ENCODE data around the gene CRYBG2. TPM values are rescaled to one million over a fixed set of nuclear protein-coding genes. Genes with fewer than 3 reads are reported as not detected.
A peak's percentile ranks its signal among the peaks of the same experiment; 100 is the strongest.

The CRYBG2 gene
- total RNA-seq, 1 donor from 2014 or later, result 0.27 TPM

GRCh38 chr1:26280333-26281042 is 73.4 kb downstream of the CRYBG2 start:
- POLR2A ChIA-PET, result interaction anchor here (0.6 to 21.5 kb wide), 7 partner anchors 9 to 1296 kb away, joined by 3 to 1638 read pairs (median 7); partner anchors contain the start of genes CD52, CEP85 and UBXN11
- TF ChIP-seq, protein P1, sequence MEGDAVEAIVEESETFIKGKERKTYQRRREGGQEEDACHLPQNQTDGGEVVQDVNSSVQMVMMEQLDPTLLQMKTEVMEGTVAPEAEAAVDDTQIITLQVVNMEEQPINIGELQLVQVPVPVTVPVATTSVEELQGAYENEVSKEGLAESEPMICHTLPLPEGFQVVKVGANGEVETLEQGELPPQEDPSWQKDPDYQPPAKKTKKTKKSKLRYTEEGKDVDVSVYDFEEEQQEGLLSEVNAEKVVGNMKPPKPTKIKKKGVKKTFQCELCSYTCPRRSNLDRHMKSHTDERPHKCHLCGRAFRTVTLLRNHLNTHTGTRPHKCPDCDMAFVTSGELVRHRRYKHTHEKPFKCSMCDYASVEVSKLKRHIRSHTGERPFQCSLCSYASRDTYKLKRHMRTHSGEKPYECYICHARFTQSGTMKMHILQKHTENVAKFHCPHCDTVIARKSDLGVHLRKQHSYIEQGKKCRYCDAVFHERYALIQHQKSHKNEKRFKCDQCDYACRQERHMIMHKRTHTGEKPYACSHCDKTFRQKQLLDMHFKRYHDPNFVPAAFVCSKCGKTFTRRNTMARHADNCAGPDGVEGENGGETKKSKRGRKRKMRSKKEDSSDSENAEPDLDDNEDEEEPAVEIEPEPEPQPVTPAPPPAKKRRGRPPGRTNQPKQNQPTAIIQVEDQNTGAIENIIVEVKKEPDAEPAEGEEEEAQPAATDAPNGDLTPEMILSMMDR (IDR thresholded peaks at IDR 0.05), result no peak
- H3K27me3 Mint-ChIP-seq, result no peaks in the 10 kb centered on the region
- H3K36me3 Mint-ChIP-seq (ENCODE audit: low read depth), result peaks cover 46% of the 10 kb centered on the region
- intact Hi-C loops (cut with micrococcal nuclease), result loop anchor here (10.0 kb wide), 1 partner anchor 1084 kb away; the partner anchor contains the start of gene MAP3K6
- ATAC-seq (ENCODE audit: low read depth), result no peak
- DNase-seq, result no peak
- H3K9me3 Mint-ChIP-seq, result no peaks in the 10 kb centered on the region
- CTCF ChIA-PET, result interaction anchor here (1.4 to 9.3 kb wide), 2 partner anchors 8 to 39 kb away, joined by 8 to 240 read pairs; partner anchors contain the start of gene CD52
- peaks cover 83% of the 10 kb centered on the region for H3K4me1 Mint-ChIP-seq
- H3K27ac Mint-ChIP-seq, result peak overlapping the region; percentile 85
- H3K4me3 Mint-ChIP-seq, result peak overlapping the region; percentile 88

DNA sequence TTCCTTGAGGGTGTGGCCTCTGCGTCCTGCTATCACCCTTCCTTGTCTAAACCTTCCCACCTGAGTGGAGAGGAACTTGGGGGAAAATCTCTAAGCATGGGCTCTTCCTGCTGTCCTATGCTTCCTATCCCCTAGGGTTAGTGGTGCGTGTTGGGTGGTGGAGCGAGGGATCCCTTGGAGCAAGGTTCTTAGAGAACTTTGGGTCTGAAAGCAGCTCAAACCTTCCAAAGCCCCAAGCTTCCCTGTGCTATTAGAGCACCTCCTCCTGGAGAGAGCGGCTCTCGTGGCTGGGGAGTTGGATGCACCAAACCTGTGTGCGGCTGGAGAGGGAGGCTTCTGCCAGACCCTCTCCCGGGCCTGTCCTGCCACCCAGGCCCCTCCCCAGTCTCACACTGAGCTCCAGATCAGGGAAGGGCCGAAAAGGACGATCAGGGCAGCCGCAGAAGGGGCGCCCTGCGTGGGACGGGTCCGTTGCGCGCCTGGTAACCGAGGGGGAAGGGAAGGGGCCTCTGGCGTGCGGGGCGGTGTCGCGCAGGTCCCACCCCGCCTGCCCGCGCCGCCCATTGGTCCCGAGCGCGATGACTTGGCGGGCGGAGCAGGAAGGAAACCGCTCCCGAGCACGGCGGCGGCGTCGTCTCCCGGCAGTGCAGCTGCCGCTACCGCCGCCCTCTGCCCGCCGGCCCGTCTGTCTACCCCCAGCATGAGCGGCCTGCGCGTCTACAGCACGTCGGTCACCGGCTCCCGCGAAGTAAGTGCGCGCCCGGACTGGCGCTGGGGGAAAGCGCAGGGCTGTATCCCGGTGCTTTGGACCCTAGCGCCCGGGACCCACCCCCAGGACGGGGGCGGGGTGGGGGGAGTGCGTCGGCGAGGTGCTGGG is 74.2 kb downstream of the CRYBG2 start, which contains the start of gene SH3BGRL3:
TSS of gene SH3BGRL3 (plus strand) at position 631 of the 877 bp plus-strand sequence. CDS start at position 701, 70 bp downstream.
- POLR2A ChIA-PET, result interaction anchor here (0.8 to 21.5 kb wide), 10 partner anchors 10 to 585 kb away, joined by 3 to 1638 read pairs (median 6); partner anchors contain the start of genes CD52, CEP85, DHDDS and UBXN11
- CTCF ChIA-PET, result interaction anchor here (0.6 to 9.3 kb wide), 3 partner anchors 9 to 40 kb away, joined by 3 to 240 read pairs (median 8); partner anchors contain the start of gene CD52
- H3K27me3 Mint-ChIP-seq, result no peaks in the 10 kb centered on the region
- H3K27ac Mint-ChIP-seq, result peak within 1 kb of the TSS; percentile 85
- peaks cover 82% of the 10 kb centered on the region for H3K4me1 Mint-ChIP-seq
- peak; percentile 60 for ATAC-seq (ENCODE audit: low read depth)
- TF ChIP-seq, protein P1 (IDR thresholded peaks at IDR 0.05), result no peak
- no peaks in the 10 kb centered on the region for H3K9me3 Mint-ChIP-seq
- peaks cover 46% of the 10 kb centered on the region for H3K36me3 Mint-ChIP-seq (ENCODE audit: low read depth)
- H3K4me3 Mint-ChIP-seq, result peak within 1 kb of the TSS; percentile 88
- peak; percentile 77 for DNase-seq
- intact Hi-C loops (cut with micrococcal nuclease), result loop anchor here (5.0 to 10.0 kb wide), 3 partner anchors 47 to 1085 kb away; partner anchors contain the start of genes CEP85, DHDDS and MAP3K6

- ChIA-PET POLR2A (interaction anchor here (0.8 to 21.5 kb wide), 8 partner anchors 10 to 586 kb away, joined by 3 to 1638 read pairs (median 6); partner anchors contain the start of genes CD52, CEP85, DHDDS and UBXN11), CTCF (interaction anchor here (0.6 to 9.3 kb wide), 4 partner anchors 10 to 40 kb away, joined by 3 to 240 read pairs (median 22); partner anchors contain the start of gene CD52)
- ATAC-seq (ENCODE audit: low read depth) (no peak), DNase-seq (no peak)
- H3K27me3 Mint-ChIP-seq, result no peaks in the 10 kb centered on the region
- no peaks in the 10 kb centered on the region for H3K9me3 Mint-ChIP-seq
- TF ChIP-seq, protein P1 (IDR thresholded peaks at IDR 0.05), result no peak
- H3K4me3 Mint-ChIP-seq, result peak overlapping the region; percentile 88
- intact Hi-C loops (cut with micrococcal nuclease), result loop anchor here (5.0 kb wide), 2 partner anchors 47 to 153 kb away; partner anchors contain the start of genes CEP85 and DHDDS
- peaks cover 79% of the 10 kb centered on the region for H3K4me1 Mint-ChIP-seq
- H3K27ac Mint-ChIP-seq, result peak overlapping the region; percentile 85
- H3K36me3 Mint-ChIP-seq (ENCODE audit: low read depth), result peaks cover 44% of the 10 kb centered on the region
Observed at GRCh38 chr1:26278724-26279455, 75.0 kb downstream of the CRYBG2 start.

DNA sequence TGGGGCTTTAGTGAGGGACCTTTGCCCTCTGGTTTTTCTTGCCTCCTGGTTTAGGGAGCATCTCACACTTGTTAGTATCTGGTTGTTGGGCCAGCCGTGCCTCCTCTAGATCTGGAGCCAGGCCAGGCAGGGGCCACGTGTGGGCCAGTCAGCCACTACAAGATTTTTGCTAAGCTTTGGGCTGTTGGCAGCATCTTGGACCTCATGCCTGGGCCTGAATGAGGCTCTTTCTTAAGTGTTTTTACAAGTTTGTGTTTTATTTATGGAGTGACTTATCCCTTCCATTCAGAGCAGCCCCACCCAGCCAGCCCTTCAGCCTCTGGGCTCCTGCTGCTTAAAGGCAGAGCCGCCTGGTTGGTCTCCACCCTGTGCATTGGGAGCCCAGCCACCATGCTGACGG is 75.6 kb downstream of the CRYBG2 start:
- no peaks in the 10 kb centered on the region for H3K27me3 Mint-ChIP-seq
- peak overlapping the region; percentile 53 for H3K27ac Mint-ChIP-seq
- TF ChIP-seq, protein P1 (IDR thresholded peaks at IDR 0.05), result no peak
- ChIA-PET POLR2A (interaction anchor here (4.9 to 21.5 kb wide), 2 partner anchors 10 to 42 kb away, joined by 102 to 1638 read pairs; partner anchors contain the start of gene CD52), CTCF (interaction anchor here (0.7 to 9.3 kb wide), 5 partner anchors 11 to 109 kb away, joined by 3 to 240 read pairs (median 26); partner anchors contain the start of genes CD52 and ZNF593)
- no peak overlapping the region for H3K4me3 Mint-ChIP-seq
- no peaks in the 10 kb centered on the region for H3K9me3 Mint-ChIP-seq
- DNase-seq, result no peak
- H3K36me3 Mint-ChIP-seq (ENCODE audit: low read depth), result peaks cover 40% of the 10 kb centered on the region
- no peak for ATAC-seq (ENCODE audit: low read depth)
- peaks cover 73% of the 10 kb centered on the region for H3K4me1 Mint-ChIP-seq
- intact Hi-C loops (cut with micrococcal nuclease), result loop anchor here (5.0 kb wide), 2 partner anchors 46 to 154 kb away; partner anchors contain the start of genes CEP85 and DHDDS

Data from activated B cell treated with CpG ODN at 0.5 μM for 24 hours (primary cell).